Fibroblast of lung (primary cell): Measurements from ENCODE around the gene PDE3B.

Experiments used
- EZH2 ChIP-seq: IDR thresholded peaks from 2 replicates; pipeline ENCODE4 v1.5.1; 2012; ENCODE audit warnings: low read length, control low read depth, mild to moderate bottlenecking; ENCODE audit errors: missing control alignments
- TF ChIP-seq, protein P1 (sequence below), 2 donors: IDR thresholded peaks in 1 of 2; conservative IDR thresholded peaks in 1 of 2; 1 replicate in 1 of 2; 2 replicates in 1 of 2; pipeline ENCODE4 v1.5.1; 2011 to 2012; ENCODE audit warnings: low read length in 2 of 2, control low read depth in 1 of 2, inconsistent platforms in 1 of 2, low read depth in 1 of 2, mild to moderate bottlenecking in 1 of 2

DNA sequence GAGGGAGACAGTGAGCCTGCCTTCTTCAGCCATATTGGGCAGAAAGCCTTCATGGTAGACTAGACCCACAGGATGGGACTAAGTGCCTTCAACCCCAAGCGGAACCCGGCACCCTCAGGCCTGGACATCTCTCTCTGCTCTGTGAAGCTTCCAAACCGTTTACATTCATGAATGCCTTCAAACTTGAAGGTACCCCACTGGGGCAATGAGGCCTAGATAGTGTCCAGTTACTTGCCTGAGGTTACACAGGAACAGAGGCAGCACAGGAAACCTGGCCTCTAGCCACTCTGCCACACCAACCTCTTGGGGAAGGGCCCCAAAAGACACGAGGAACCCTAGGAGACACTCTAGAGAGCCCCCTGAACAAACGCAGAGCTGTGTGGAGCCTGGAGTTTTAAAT lies 263.0 kb downstream of the PDE3B start:
- no peak for TF ChIP-seq EZH2
- TF ChIP-seq, protein P1, sequence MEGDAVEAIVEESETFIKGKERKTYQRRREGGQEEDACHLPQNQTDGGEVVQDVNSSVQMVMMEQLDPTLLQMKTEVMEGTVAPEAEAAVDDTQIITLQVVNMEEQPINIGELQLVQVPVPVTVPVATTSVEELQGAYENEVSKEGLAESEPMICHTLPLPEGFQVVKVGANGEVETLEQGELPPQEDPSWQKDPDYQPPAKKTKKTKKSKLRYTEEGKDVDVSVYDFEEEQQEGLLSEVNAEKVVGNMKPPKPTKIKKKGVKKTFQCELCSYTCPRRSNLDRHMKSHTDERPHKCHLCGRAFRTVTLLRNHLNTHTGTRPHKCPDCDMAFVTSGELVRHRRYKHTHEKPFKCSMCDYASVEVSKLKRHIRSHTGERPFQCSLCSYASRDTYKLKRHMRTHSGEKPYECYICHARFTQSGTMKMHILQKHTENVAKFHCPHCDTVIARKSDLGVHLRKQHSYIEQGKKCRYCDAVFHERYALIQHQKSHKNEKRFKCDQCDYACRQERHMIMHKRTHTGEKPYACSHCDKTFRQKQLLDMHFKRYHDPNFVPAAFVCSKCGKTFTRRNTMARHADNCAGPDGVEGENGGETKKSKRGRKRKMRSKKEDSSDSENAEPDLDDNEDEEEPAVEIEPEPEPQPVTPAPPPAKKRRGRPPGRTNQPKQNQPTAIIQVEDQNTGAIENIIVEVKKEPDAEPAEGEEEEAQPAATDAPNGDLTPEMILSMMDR (conservative IDR thresholded peaks at IDR 0.05 in 1 of 2, IDR thresholded peaks at IDR 0.05 in 1 of 2; ENCODE audit: low read depth in 1 of 2, low read length in 2 of 2), result no peak
